ENCODE results near the gene CSMD2.

CSMD2 gene

DNA sequence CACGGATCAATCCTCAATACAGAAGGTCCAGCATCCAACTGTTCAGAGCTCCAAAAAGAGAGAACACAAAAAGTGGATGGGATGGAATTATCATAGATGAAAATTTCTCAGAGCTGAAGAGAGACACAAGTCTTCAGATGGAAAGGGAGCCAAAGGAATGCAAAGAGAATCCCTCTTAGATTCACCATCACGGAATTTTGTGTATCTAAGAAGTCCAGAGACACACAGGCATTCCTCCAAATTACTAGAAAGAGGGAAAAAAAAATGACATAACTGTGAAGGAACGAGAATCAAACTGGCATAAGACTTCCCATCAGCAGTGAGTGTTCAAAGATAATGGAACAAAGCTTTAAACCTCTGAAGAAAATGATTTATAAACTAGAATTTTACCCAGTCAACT lies 591.4 kb downstream of the CSMD2 start:
- no peaks in the 10 kb centered on the region for H3K4me1 Mint-ChIP-seq (ENCODE audit: low read depth in 2 of 2)
- ATAC-seq (replicated peaks): no peak
- H3K27ac Mint-ChIP-seq: no peak overlapping the region
- H3K27me3 Mint-ChIP-seq: peaks cover 57 to 63% of the 10 kb centered on the region in 2 donors
- H3K9me3 Mint-ChIP-seq: no peaks in the 10 kb centered on the region
- no peaks in the 10 kb centered on the region for H3K36me3 Mint-ChIP-seq (ENCODE audit: insufficient read depth)
- DNase-seq: no peak
- no peak overlapping the region for H3K4me3 Mint-ChIP-seq

DNA sequence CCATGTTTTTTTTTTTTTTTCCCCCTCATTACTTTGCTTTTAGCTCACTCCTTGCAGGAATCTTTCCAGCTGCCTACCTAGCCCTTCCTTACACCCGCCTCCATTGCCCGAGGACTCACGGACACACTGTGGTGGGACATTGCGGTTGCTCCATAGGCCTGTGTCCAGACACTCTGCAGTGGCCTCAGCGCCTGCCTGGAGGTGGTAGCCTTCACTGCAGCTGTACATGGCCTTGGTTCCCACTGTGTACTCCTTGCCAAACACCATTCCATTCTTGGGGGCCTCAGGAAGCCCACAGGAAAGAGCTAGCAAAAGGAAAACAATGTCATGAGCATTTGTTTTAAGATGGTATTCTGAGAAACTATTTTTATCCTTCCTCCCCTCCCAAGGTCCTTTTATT lies 592.6 kb downstream of the CSMD2 start:
- Mint-ChIP-seq H3K36me3 (ENCODE audit: insufficient read depth) (no peaks in the 10 kb centered on the region), H3K27ac (no peak overlapping the region), H3K9me3 (no peaks in the 10 kb centered on the region), H3K4me1 (ENCODE audit: low read depth in 2 of 2) (no peaks in the 10 kb centered on the region), H3K27me3 (peaks cover 51 to 61% of the 10 kb centered on the region in 2 donors), H3K4me3 (no peak overlapping the region)
- ATAC-seq (replicated peaks): no peak
- no peak for DNase-seq

DNA sequence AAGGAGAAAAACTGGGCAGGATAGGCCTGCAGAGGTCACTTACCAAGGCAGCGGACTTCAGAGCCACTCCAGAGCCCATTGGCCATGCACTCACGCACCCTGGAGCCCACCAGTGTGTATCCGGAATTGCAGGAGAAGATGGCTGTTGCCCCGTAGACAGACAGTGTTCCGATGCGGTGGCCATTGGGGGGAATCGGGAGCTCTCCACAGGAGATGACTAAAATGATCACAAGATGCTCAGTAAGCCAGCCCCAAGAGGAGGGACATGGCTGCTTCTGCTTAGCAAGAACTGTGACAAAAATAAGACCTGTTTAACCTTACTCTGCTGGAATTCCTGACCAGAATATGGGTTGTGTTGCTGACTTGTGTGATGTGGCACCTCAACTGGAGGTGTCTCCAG lies 595.7 kb downstream of the CSMD2 start:
- Mint-ChIP-seq H3K27ac (no peak overlapping the region), H3K4me3 (no peak overlapping the region), H3K36me3 (ENCODE audit: insufficient read depth) (no peaks in the 10 kb centered on the region), H3K4me1 (ENCODE audit: low read depth in 2 of 2) (no peaks in the 10 kb centered on the region), H3K9me3 (no peaks in the 10 kb centered on the region), H3K27me3 (peaks cover 36 to 38% of the 10 kb centered on the region in 2 donors)
- DNase-seq: no peak
- no peak for ATAC-seq (replicated peaks)

DNA sequence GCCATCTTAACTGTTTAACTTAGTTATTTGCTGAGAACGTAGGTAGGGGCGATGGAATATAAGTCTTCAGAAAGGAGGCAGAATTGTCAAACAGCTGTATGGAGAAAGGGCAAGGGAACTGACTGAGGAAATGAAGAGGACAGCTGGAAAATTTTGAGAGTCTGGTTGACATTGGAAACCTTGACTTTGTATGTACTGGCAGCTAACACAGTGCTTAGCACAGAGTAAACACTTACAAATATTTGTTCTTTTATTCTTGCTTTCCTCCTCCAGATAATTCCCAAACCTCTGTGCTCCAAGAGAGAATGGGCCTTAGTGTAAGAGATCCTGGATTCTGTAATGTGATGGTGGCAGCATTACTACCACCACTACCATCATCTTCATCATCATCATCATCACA lies 601.3 kb downstream of the CSMD2 start:
- Mint-ChIP-seq H3K36me3 (ENCODE audit: insufficient read depth) (no peaks in the 10 kb centered on the region), H3K27ac (no peak overlapping the region), H3K27me3 (peaks cover 45 to 53% of the 10 kb centered on the region in 2 donors), H3K9me3 (no peaks in the 10 kb centered on the region), H3K4me1 (ENCODE audit: low read depth in 2 of 2) (no peaks in the 10 kb centered on the region), H3K4me3 (no peak overlapping the region)
- no peak for DNase-seq
- no peak for ATAC-seq (replicated peaks)

DNA sequence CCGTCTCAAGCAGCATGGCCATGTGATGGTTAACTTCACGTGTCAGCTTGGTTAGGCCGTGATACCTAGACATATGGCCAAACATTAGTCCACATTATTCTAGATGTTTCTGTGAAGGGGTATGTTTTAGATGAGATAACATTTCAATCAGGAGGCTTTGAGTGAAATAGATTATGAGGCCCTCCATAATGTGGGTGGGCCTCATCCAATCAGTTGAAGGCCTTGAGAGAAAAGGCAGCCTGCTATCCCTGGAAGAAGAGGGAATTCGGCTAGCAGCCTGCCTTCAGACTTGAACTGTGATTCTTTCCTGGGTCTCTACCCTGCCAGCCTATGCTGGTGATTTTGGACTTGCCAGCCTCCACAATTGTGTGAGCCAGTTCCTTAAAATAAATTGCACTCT lies 602.5 kb downstream of the CSMD2 start:
- DNase-seq: no peak
- Mint-ChIP-seq H3K4me3 (no peak overlapping the region), H3K9me3 (no peaks in the 10 kb centered on the region), H3K4me1 (ENCODE audit: low read depth in 2 of 2) (no peaks in the 10 kb centered on the region), H3K27me3 (peaks cover 56 to 58% of the 10 kb centered on the region in 2 donors), H3K27ac (no peak overlapping the region), H3K36me3 (ENCODE audit: insufficient read depth) (no peaks in the 10 kb centered on the region)
- ATAC-seq (replicated peaks): no peak

DNA sequence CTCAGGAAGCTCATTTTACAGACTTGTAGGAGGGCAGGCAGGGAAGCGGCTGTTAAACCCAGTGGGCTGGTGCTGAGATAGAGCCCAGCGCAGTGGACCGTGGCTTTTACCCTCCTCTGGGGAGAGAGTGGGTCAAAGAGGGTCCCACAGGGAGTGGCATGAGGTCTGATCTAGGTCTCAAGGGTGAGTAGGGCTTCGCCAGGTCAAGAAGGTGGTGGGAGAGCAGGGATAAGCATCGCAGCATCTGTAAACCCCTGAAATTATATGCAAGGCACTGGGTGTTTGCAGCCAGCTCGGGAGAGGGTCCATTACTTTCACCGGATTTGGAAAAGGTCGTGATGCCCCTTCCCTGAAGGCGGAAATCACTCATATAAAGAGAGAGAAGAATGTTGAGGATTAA lies 603.5 kb downstream of the CSMD2 start:
- ATAC-seq (replicated peaks) (no peak), DNase-seq (no peak)
- H3K27ac Mint-ChIP-seq: no peak overlapping the region
- H3K36me3 Mint-ChIP-seq (ENCODE audit: insufficient read depth): no peaks in the 10 kb centered on the region
- H3K9me3 Mint-ChIP-seq: peaks cover 0 to 2% of the 10 kb centered on the region in 2 donors
- H3K4me1 Mint-ChIP-seq (ENCODE audit: low read depth in 2 of 2): no peaks in the 10 kb centered on the region
- H3K27me3 Mint-ChIP-seq: peaks cover 61 to 66% of the 10 kb centered on the region in 2 donors
- no peak overlapping the region for H3K4me3 Mint-ChIP-seq

DNA sequence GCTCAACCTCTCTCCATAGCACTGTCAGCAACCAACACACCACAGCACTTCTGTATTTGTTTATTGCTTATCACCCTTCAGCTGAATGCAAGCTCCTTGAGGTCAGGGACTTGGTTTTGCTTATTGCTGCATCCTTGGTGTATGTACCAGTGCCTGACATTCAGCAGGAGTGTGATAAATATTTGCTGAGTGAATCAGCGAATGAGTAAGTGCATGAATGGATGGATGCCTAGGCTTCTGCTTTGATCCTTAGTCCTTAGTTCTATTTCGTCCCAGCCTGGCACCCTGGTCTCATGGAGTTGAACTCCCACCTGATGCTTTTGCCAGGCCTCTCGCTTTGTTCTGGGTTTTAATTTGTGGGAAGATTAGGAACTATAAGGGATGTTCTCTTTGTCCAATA lies 604.4 kb downstream of the CSMD2 start:
- Mint-ChIP-seq H3K4me3 (no peak overlapping the region), H3K36me3 (ENCODE audit: insufficient read depth) (no peaks in the 10 kb centered on the region), H3K27ac (no peak overlapping the region), H3K4me1 (ENCODE audit: low read depth in 2 of 2) (no peaks in the 10 kb centered on the region), H3K9me3 (peaks cover 0 to 2% of the 10 kb centered on the region in 2 donors), H3K27me3 (peaks cover 68 to 74% of the 10 kb centered on the region in 2 donors)
- DNase-seq: no peak
- ATAC-seq (replicated peaks): no peak

DNA sequence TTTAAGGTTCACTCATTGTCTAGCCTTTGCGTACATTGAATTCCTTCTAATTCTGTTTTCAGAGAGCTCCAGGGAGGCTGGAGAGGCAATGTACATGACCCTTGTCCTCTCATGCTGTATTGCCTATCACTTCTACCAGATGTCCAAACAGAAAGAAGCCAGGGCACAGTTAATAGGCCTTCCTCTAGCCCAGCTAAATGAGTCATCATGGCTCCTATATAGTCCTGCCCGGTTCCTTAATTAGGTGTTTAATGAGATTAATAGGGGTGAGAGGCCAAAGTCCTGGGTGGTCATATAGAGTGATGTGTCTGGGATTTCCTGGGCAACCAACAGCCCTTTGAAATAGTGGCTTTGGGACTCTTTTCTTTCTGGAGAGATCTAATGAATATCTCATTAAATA lies 616.3 kb downstream of the CSMD2 start:
- Mint-ChIP-seq H3K4me3 (no peak overlapping the region), H3K36me3 (ENCODE audit: insufficient read depth) (no peaks in the 10 kb centered on the region), H3K4me1 (ENCODE audit: low read depth in 2 of 2) (no peaks in the 10 kb centered on the region), H3K27me3 (peaks cover 49 to 59% of the 10 kb centered on the region in 2 donors), H3K27ac (no peak overlapping the region), H3K9me3 (no peaks in the 10 kb centered on the region)
- DNase-seq (no peak), ATAC-seq (replicated peaks) (no peak)

DNA sequence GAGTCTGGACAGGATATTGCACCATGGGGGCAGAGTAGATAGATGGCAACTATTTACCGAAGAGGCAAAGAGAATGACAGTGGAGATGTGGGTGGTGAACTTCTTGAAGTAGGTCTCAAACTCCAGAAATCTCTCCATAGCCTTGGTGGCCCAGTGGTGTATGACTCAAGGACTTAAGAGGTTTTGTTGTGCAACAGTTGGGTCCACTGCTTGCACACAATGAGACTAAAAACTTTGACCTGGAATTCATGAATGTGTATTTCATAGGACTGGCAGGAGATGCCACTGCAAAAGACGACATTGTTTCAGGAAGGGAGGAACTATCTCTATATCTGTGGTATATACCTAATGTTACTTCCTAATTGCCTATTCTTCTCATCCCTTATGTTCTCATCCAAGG lies 616.7 kb downstream of the CSMD2 start:
- Mint-ChIP-seq H3K9me3 (no peaks in the 10 kb centered on the region), H3K27me3 (peaks cover 46 to 54% of the 10 kb centered on the region in 2 donors), H3K27ac (no peak overlapping the region), H3K4me1 (ENCODE audit: low read depth in 2 of 2) (no peaks in the 10 kb centered on the region), H3K4me3 (no peak overlapping the region), H3K36me3 (ENCODE audit: insufficient read depth) (no peaks in the 10 kb centered on the region)
- ATAC-seq (replicated peaks): no peak
- no peak for DNase-seq

DNA sequence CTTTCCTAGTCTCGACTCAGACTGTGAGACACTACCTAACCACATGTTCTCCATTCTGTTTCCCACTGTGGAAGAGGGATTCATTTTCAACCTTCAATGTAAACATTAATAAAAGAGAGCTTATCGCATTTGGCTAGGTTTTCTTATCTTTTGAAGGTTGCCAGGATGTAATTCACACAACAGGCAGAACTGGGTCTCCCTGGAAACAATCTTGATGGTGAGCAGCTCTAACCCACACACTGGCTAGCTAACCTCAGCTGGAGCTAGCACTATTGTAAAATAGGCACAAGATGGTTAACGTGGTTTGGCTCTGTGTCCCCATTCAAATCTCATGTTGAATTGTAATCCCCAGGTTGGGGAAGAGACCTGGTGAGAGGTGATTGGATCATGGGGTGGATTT lies 617.5 kb downstream of the CSMD2 start:
- peaks cover 44 to 53% of the 10 kb centered on the region in 2 donors for H3K27me3 Mint-ChIP-seq
- H3K9me3 Mint-ChIP-seq: no peaks in the 10 kb centered on the region
- no peak for ATAC-seq (replicated peaks)

DNA sequence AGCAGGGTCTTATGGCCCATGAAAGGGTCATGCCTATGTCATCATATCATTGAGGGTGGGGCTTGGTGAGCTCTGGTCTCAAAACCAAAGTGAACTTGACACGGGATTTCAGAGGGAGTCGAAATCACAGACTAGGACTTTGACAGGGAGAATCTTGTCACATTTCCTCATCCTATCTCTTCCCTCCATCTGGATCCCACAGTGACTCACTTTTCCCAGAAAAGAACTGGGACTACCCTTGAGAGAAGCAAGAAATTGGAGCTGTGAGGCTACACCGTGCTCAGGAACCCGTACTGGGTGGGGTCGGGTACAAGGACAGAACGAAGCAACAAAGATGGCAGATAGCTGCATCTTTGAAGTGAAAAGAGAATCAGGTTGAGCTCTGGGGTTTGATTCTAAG lies 623.1 kb downstream of the CSMD2 start:
- H3K9me3 Mint-ChIP-seq: no peaks in the 10 kb centered on the region
- H3K4me3 Mint-ChIP-seq: no peak overlapping the region
- H3K4me1 Mint-ChIP-seq (ENCODE audit: low read depth in 2 of 2): no peaks in the 10 kb centered on the region
- DNase-seq: no peak
- H3K36me3 Mint-ChIP-seq (ENCODE audit: insufficient read depth): no peaks in the 10 kb centered on the region
- ATAC-seq (replicated peaks): no peak
- peaks cover 25 to 43% of the 10 kb centered on the region in 2 donors for H3K27me3 Mint-ChIP-seq
- H3K27ac Mint-ChIP-seq: no peak overlapping the region

More for the DNA sequence above, 617.5 kb downstream of the CSMD2 start:
- no peak for DNase-seq
- H3K4me3 Mint-ChIP-seq: no peak overlapping the region
- no peaks in the 10 kb centered on the region for H3K36me3 Mint-ChIP-seq (ENCODE audit: insufficient read depth)
- H3K27ac Mint-ChIP-seq: no peak overlapping the region
- no peaks in the 10 kb centered on the region for H3K4me1 Mint-ChIP-seq (ENCODE audit: low read depth in 2 of 2)

DNA sequence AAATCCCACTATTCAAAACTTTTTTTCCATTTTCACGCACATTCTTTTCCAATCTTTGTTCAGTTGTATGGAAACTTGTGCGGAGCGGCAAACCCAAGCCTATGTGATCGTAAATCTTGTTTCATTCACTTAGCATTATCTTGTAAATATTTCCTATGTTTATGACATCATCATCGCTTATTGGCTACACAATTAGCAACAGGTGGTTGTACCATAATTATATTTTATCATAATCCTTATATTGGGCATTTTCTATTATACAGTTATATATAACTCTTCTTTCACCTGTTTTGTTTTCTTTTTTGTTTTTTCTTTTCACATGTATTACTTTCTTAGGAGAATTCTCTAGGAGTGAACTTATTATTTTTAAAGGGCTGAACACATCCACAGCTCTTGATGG lies 627.1 kb downstream of the CSMD2 start:
- DNase-seq (no peak), ATAC-seq (replicated peaks) (no peak)
- H3K27ac Mint-ChIP-seq: no peak overlapping the region
- H3K9me3 Mint-ChIP-seq: no peaks in the 10 kb centered on the region
- H3K27me3 Mint-ChIP-seq: peaks cover 31 to 69% of the 10 kb centered on the region in 2 donors
- H3K4me1 Mint-ChIP-seq (ENCODE audit: low read depth in 2 of 2): no peaks in the 10 kb centered on the region
- no peaks in the 10 kb centered on the region for H3K36me3 Mint-ChIP-seq (ENCODE audit: insufficient read depth)
- no peak overlapping the region for H3K4me3 Mint-ChIP-seq

DNA sequence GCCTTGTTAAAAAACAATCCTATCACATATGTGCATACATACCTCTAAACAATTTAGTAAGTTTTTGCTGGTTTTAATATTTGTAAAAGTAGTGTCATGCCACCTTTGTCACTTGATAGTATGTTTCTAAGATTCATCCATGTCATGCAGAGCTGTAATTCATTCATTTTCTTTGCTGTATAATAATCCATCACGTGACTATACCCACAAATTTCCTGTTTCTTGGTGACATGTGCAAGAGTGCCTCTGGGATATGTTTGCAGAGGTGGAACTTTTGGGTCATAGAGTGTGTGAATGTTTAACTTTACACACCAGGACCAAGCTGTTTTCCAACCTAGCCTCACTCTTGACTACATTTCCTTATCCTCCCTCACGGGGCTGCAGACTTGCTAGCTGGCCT lies 629.7 kb downstream of the CSMD2 start:
- no peak overlapping the region for H3K4me3 Mint-ChIP-seq

DNA sequence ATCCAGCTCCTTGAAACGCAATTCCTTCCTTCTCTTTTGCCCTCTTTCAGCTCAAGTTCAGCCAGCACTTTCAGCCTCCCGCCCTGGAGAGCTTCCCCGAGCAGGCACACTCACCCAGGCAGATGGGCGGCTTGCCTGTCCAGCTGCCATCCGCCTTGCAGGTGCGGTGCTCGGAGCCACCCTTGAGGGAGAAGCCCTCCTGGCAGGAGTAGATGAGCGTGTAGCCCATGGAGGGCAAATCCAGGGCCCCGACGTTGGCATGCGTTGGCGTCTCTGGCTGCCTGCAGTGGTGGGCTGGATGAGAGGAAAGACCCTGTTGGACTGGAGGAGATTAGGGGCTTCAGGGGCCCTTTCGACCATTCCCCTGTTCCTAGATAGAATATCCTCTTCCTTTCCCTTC lies 632.1 kb downstream of the CSMD2 start:
- no peak overlapping the region for H3K4me3 Mint-ChIP-seq
- no peaks in the 10 kb centered on the region for H3K36me3 Mint-ChIP-seq (ENCODE audit: insufficient read depth)
- H3K9me3 Mint-ChIP-seq: no peaks in the 10 kb centered on the region
- H3K4me1 Mint-ChIP-seq (ENCODE audit: low read depth in 2 of 2): no peaks in the 10 kb centered on the region
- no peak overlapping the region for H3K27ac Mint-ChIP-seq
- ATAC-seq (replicated peaks) (no peak), DNase-seq (no peak)
- H3K27me3 Mint-ChIP-seq: peaks cover 31 to 64% of the 10 kb centered on the region in 2 donors

More for the DNA sequence above, 629.7 kb downstream of the CSMD2 start:
- ATAC-seq (replicated peaks) (no peak), DNase-seq (no peak)
- Mint-ChIP-seq H3K36me3 (ENCODE audit: insufficient read depth) (no peaks in the 10 kb centered on the region), H3K4me1 (ENCODE audit: low read depth in 2 of 2) (no peaks in the 10 kb centered on the region), H3K27me3 (peaks cover 31 to 56% of the 10 kb centered on the region in 2 donors), H3K27ac (no peak overlapping the region), H3K9me3 (no peaks in the 10 kb centered on the region)

DNA sequence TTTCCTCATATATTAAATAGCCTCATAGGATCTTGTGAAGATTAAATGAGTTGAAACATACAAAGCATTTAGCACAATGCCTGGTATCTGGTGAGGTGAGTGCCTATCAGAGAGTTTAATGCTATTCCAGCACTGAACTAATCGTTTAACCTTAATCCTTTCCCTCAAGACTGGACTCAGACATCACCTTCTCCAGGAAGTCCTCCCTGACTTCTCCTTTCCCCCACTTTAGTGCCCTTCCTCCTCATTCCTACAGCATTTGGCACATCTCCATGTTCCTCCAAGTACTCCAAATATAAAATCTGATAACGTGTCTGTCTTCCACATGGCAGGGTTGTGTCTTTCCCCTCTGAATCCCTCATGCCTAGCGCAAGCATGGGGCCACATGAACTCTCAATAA lies 632.8 kb downstream of the CSMD2 start:
- H3K36me3 Mint-ChIP-seq (ENCODE audit: insufficient read depth): no peaks in the 10 kb centered on the region
- peaks cover 31 to 64% of the 10 kb centered on the region in 2 donors for H3K27me3 Mint-ChIP-seq
- no peaks in the 10 kb centered on the region for H3K4me1 Mint-ChIP-seq (ENCODE audit: low read depth in 2 of 2)
- H3K4me3 Mint-ChIP-seq: no peak overlapping the region
- ATAC-seq (replicated peaks): no peak
- H3K27ac Mint-ChIP-seq: no peak overlapping the region
- no peaks in the 10 kb centered on the region for H3K9me3 Mint-ChIP-seq
- no peak for DNase-seq

Data from effector memory CD8-positive, alpha-beta T cell (primary cell).